ENCODE data around the gene MGRN1.

The MGRN1 gene

GRCh38 chr16:4624015-4624826 is at the start of gene MGRN1:
TSS of gene MGRN1 (plus strand) at chr16:4624826. CDS start at chr16:4624961, 135 bp downstream.
- peak; percentile 63 for DNase-seq

GRCh38 chr16:4574919-4575705 is 49.5 kb upstream of the MGRN1 start:
- DNase-seq, result no peak

DNA sequence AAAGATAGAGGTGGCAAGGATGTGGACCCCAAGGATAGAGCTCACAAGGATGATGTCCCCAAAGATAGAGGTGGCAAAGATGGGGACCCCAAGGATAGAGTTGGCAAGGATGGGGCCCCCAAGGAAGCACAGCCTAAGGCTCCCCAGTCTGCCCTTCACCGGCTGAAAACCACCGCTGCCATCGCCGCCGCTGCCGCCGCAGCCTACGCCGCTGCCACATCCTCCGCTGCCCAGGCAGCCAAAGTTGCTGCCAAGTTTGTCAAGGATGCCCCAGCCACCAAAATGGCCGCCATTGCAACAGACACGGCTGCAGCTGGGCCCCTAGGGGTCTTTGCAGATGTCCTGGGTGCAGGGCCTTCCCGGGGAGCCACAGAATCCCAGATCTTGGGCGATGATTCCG is 48.6 kb upstream of the MGRN1 start:
- no peak for DNase-seq

- no peak for DNase-seq
These were observed 45.6 kb upstream of the MGRN1 start for GRCh38 chr16:4578961-4579530.

- no peak for DNase-seq
These were observed 44.4 kb upstream of the MGRN1 start for GRCh38 chr16:4580250-4580649.

DNA sequence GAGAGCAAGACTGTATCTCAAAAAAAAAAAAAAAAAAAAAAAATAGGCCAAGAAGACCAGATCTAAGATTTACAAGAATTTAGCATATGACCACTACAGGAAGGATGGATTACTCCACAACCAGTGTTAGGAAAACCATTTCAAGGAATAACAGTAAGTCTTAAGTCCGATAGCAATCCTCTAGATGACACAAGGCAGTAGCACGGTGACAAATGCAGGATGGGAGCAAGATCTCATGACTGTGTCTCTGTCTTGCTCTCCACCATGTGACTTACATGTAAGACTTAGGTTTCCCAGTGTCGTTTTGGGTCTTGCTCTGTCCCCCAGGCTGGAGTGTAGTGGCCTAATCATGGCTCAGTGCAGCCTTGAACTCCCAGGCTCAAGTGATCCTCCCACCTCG is 40.7 kb upstream of the MGRN1 start:
- no peak for DNase-seq

GRCh38 chr16:4586291-4586690 is 38.3 kb upstream of the MGRN1 start:
- no peak for DNase-seq

DNA sequence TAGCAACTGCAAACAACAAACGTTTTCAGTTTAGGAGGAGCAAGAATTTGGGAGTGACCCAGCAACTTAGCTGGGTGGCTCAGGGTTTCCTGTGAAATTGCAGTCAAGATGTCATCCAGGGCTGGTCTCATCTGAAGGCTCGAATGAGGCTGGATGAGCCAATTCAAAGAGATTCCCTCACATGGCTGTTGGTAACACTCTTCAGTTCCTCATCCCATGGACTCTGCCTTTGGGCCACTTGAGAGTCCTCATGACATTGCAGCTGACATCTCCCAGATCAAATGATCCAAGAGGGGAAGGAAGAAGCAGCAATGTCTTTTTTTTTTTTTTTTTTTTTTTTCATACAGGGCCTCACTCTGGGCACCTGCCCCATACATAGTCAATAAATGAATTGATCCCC is 36.2 kb upstream of the MGRN1 start:
- DNase-seq, result no peak

DNA sequence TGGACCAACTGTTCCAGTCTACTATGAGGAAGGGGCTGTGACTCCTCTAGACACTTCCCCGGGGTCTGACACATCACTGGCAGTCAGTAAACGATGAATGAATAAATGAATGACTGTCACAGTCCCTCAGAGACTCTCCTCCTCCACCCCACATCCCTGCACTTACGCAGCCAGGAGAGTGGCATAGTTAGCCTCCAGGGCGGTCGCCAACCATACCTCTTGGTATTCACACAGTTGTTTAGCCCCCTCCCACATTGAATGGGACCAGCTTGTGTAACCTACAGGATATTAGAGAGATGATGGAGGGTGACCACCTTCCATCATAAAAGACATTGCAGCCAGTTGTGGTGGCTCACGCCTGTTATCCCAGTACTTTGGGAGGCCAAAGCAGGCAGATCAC is 35.7 kb upstream of the MGRN1 start:
- no peak for DNase-seq

DNA sequence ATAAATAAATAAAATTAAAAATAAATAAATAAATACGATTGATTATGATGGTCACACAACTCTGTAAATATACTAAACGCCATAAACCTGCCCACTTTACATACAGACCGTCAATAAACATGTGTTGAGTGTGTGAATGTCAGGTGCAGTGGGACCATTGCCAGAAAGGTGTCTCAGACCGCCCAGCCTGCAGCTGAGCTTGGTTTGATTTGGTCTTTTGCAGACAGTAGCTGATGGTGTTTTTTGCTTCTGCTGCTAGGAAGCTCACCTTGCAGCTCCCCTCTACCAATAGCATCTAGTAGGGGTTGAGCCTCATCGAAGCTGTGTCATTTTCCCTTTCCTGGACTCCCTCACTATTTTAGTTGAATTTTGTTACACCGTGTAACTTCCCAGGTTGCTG is 33.4 kb upstream of the MGRN1 start:
- no peak for DNase-seq

GRCh38 chr16:4591706-4592470 is 32.7 kb upstream of the MGRN1 start:
- DNase-seq, result no peak

DNA sequence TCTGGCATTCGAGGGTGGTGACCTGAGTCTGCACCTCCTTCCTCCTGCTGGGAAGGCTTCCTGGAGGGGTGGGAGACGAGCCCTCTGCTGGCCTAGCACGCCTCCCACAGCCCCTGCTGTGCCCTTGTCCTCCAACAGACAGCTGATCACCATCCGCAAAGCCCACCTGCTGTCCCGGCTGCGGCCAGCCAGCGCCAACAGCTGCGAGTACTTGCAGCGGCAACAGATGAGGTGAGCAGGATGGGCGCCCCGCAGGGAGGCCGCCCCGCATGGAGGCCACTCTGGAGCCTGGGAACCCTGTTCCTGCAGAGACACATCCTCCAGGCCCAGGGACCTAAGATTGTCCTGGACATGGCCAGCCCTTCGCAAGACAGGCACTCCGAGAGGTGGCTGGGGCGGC is 31.5 kb upstream of the MGRN1 start:
- peak; percentile 46 for DNase-seq

DNA sequence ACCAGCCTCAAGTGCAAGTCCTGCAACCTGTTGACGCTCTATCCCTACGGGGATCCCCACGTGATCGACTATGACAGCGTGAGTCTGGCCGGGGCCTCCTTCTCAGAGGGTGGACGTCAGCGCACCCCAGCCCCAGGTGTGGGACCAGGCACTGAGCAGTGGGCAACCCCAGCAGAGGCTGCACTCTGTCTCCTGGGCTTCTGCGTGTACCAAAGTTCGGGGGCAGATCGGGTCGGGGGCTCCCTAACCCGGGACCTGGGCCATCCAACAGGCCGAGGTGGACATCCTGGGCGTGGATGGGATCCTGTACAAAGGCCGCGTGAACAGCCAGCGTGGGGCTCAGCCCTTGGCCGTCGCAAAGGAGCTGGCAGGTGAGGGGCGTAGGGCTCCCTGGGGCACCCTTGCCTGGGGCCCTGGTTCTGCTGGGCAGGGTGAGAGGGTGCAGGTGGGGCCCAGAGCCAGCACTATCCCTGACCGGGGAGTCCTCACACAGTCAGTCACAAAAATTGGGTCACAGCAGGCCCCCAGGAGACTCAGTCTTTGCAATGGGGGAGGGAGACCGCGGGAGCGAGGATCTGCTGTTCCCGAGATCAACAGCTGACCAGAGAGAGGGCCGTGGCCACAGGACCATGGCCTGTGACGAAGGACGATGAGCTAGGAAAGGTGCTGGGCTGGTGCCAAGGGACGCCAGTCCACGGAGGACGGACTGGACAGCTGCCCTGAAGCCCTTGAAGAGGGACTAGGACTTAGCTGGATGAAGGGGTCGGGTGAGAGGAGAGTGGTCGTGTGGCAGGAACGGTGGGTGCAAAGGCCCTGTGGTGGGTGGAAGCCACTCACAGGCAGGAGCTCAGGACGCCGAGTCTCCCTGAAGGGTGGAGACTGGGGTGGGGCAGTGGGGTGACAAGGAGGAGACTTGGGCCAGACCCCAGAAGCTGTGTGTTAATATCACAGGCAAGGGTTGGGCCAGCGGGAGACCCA is 29.9 kb upstream of the MGRN1 start:
- no peak for DNase-seq

GRCh38 chr16:4597174-4597573 is 27.5 kb upstream of the MGRN1 start:
- DNase-seq, result no peak

- no peak for DNase-seq
These were observed 25.6 kb upstream of the MGRN1 start for GRCh38 chr16:4599037-4599436.

GRCh38 chr16:4599545-4599944 is 25.1 kb upstream of the MGRN1 start:
- DNase-seq, result no peak

DNA sequence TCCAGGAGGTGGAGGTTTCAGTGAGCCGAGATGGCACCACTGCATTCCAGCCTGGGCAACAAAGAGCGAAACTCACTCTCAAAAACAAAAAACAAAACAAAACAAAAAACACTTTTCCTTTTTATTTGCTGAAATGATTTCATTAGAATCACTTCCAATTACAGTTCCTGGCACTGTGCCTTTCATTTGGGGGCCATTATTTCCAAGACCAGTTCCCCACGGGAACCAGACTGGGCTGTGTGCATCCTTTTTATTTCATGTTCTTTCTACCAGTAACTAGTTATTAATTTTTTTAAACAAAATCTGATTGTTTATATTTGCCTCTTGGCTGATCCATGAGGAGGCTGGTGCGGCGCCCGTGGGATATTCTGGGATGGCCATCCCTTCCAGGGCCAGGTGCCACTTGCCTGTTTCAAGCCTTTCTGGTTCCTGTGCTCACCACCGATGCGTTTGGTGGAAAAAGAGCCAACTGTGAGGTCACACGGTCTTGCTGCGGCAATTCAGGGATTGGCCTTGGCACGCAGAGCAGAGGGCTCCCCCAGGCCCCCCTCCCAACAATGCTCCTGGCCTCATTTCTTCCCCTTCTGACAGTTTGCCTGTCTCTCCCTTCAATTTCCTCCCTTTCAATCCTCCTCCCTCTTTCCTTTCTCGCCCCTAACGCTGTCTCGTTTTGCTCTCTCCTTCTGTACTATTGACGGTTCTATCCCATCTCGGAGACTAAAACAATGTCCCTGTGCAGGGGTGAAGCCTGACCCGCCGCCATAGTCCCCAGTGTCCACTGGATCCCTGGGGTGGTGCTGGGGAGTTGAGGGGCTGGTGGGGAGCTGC is 23.4 kb upstream of the MGRN1 start:
- DNase-seq, result no peak

DNA sequence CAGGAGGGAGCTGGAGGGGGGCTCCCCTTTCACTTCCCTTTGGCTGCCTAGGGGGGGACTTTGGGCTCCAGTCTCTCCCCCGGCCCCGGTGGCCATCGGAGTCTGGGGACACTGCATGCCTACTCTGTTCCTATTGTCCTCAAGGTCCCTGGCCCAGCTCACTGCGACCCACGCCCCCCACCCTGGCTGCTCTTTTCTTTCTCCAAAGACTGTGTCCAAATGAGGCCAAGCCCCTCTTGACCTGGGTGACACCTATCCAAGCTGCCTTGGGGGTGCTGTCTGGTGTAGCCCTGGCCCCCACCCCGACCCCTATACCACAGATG is 22.8 kb upstream of the MGRN1 start:
- DNase-seq, result no peak

DNA sequence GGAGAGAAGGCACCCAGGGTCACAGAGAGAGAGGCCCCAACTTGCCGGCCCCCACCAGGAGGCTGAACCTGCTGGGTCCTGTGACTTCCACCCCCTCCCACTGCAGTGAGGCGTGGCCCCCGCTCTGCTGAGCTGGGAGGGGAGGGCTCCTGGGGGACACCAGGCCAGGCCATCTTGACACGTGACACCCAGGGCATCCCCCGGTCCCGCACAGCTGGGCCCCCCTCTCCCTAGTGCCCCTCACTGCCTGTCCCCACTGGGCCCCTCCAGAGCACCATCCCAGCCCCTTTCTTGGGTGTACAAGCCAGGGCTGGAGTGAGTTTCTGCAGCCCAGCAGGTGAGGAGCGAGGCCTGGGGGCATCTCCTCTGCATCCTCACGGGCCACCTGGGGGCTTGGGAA is 22.3 kb upstream of the MGRN1 start:
- DNase-seq, result no peak

GRCh38 chr16:4603624-4604170 is 20.9 kb upstream of the MGRN1 start:
- DNase-seq, result no peak

DNA sequence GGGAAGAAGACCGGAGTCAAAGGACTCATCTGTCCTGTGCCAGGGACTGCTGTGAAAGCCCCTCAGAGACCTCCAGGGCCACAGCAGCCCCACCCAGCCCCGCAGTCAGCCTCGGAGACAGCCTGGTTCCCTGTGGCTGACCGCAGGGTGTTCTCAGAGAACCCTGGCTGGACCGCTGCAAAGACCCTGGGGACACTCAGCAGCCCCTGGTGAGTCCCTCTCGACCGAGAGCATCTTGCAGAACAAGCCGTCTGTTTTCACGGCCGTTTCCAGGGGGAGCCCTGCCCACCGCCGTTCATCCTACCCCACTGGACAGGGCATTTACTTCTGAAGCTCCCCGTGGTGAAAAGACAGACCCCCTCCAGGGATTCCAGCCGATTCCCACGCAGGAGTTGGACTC is 20.2 kb upstream of the MGRN1 start:
- DNase-seq, result no peak

All from NCI-H1417 treated with DMSO at 0.1 percent for 48 hours (cell line).